HepG2 (cell line): Measurements from ENCODE around the gene OTUD6A. TPM values are rescaled to one million over a fixed set of nuclear protein-coding genes. Genes with fewer than 3 reads are reported as not detected.

Experiments
- ATAC-seq: fragments of 200-7000 bp; cut with Tn5 transposase; 3 replicates; pipeline ENCODE4 v1.9.1; 2020; ENCODE audit warnings: mild to moderate bottlenecking, moderate library complexity
- BruUV-seq: library from RNA; stranded (reverse); fragments of 400-500 nt; replicated peaks from 2 replicates; lab custom pipeline; 2021; lab: Mats Ljungman, UMichigan
- CTCF ChIA-PET: fragments of 300-600 bp; formaldehyde crosslinking; extraction: SDS; loops from one replicate; lab custom pipeline; 2021; ENCODE audit warnings: low total read pairs, inconsistent platforms, low intra/inter-chr PET ratio; lab: Yijun Ruan, JAX
- POLR2A ChIA-PET: fragments of 350-600 bp; sonication (Branson Sonifier 250); formaldehyde crosslinking; loops from one replicate; lab custom pipeline; 2020; ENCODE audit warnings: antibody characterized with exemption, inconsistent platforms; lab: Yijun Ruan, JAX
- DNase-seq: peaks from one replicate; pipeline ENCODE4 v3.0.0-alpha.2; 2015; ENCODE audit warnings: low spot score
- FAIRE-seq: peaks from 3 replicates; lab custom pipeline; 2011; peaks lifted over from hg19 to GRCh38; lab: Jason Lieb, UNC
- H2AFZ ChIP-seq: one replicate; pipeline ENCODE4 v1.6.1; 2011; ENCODE audit warnings: low read length, inconsistent platforms
- H3K27ac ChIP-seq: fragments of 300-600 bp; 3 replicates; pipeline ENCODE4 v1.8.0; 2011; ENCODE audit warnings: mixed run types, mild to moderate bottlenecking, mixed read lengths, low read length, inconsistent platforms; ENCODE audit not compliant: insufficient read depth; ENCODE audit errors: extremely low read length
- H3K27me3 ChIP-seq, 2 experiments: fragments of 200-600 bp in 1 of 2; 2 replicates in 1 of 2; 3 replicates in 1 of 2; pipeline versions ENCODE4 v1.6.0 to v1.8.0; 2011; ENCODE audit warnings: low read length in 2 of 2, mild to moderate bottlenecking in 2 of 2, moderate library complexity in 2 of 2, inconsistent platforms in 1 of 2; ENCODE audit not compliant: insufficient read depth in 2 of 2, control insufficient read depth in 1 of 2
- H3K36me3 ChIP-seq, 2 experiments: fragments of 200-600 bp in 1 of 2; replicated peaks in 1 of 2; 2 replicates in 1 of 2; 3 replicates in 1 of 2; pipeline versions ENCODE4 v1.5.1 to v1.8.0; 2011; ENCODE audit warnings: low read length in 2 of 2, inconsistent platforms in 1 of 2; ENCODE audit not compliant: insufficient read depth in 2 of 2, control insufficient read depth in 1 of 2
- H3K4me1 ChIP-seq: 2 replicates; pipeline ENCODE4 v1.5.1; 2012; ENCODE audit warnings: low read length, inconsistent platforms; ENCODE audit not compliant: insufficient read depth
- H3K4me2 ChIP-seq: 2 replicates; pipeline ENCODE4 v1.6.0; 2011; ENCODE audit warnings: low read depth, low read length, inconsistent platforms
- H3K4me3 ChIP-seq, 3 experiments: fragments of 200-600 bp in 1 of 3; sonication (generic), shearing (Covaris generic) in 1 of 3; replicated peaks in 1 of 3; 2 replicates each; pipeline ENCODE4 v1.5.1; 2011 to 2016; ENCODE audit warnings: low read length in 3 of 3, inconsistent platforms in 2 of 3, low read depth in 2 of 3, mild to moderate bottlenecking in 2 of 3, control low read depth in 1 of 3, mixed read lengths in 1 of 3; ENCODE audit not compliant: insufficient read depth in 1 of 3
- H3K79me2 ChIP-seq: one replicate; pipeline ENCODE4 v1.6.1; 2011; ENCODE audit warnings: low read length, inconsistent platforms; ENCODE audit not compliant: insufficient read depth
- H3K9ac ChIP-seq: 2 replicates; pipeline ENCODE4 v1.6.0; 2011; ENCODE audit warnings: mild to moderate bottlenecking, low read depth, low read length, inconsistent platforms; ENCODE audit not compliant: insufficient read depth
- H3K9me3 ChIP-seq: 2 replicates; pipeline ENCODE4 v1.5.1; 2012; ENCODE audit warnings: mild to moderate bottlenecking, low read length
- H4K20me1 ChIP-seq: 2 replicates; pipeline ENCODE4 v1.6.0; 2011; ENCODE audit warnings: inconsistent platforms, mild to moderate bottlenecking, low read length, moderate library complexity; ENCODE audit not compliant: insufficient read depth
- AKAP8 ChIP-seq: sonication (generic); formaldehyde crosslinking; IDR thresholded peaks from 2 replicates; pipeline ENCODE4 v1.5.1; 2020; ENCODE audit warnings: mild to moderate bottlenecking, missing genetic modification reagents
- ATF2 ChIP-seq: sonication (generic); formaldehyde crosslinking; IDR thresholded peaks from 2 replicates; pipeline ENCODE4 v1.4.0; 2020; ENCODE audit warnings: missing genetic modification reagents
- CBX5 ChIP-seq: sonication (generic); formaldehyde crosslinking; IDR thresholded peaks from 2 replicates; pipeline ENCODE4 v1.4.0; 2020; ENCODE audit warnings: missing genetic modification reagents, borderline replicate concordance
- CSRNP2 ChIP-seq: sonication (generic); formaldehyde crosslinking; conservative IDR thresholded peaks from 2 replicates; pipeline ENCODE4 v1.8.0; 2022; ENCODE audit warnings: low read depth, missing genetic modification reagents
- JUND ChIP-seq: sonication (generic); formaldehyde crosslinking; IDR thresholded peaks from 2 replicates; pipeline ENCODE4 v1.8.0; 2022; ENCODE audit warnings: mild to moderate bottlenecking, missing genetic modification reagents
- NR2F1 ChIP-seq, 2 experiments: fragments of 450-650 bp in 1 of 2; formaldehyde crosslinking in 1 of 2; IDR thresholded peaks; 2 replicates each; pipeline versions ENCODE4 v1.5.0 to v1.6.1; 2016 to 2020; ENCODE audit warnings: mild to moderate bottlenecking in 1 of 2, missing compliant biosample characterization in 1 of 2, missing genetic modification reagents in 1 of 2, moderate library complexity in 1 of 2
- PCBP1 ChIP-seq: fragments of 200-400 bp; formaldehyde crosslinking; IDR thresholded peaks from 2 replicates; pipeline ENCODE4 v1.6.1; 2017; ENCODE audit warnings: mild to moderate bottlenecking, low read depth, low read length, borderline replicate concordance
- SP2 ChIP-seq: sonication (generic); formaldehyde crosslinking; IDR thresholded peaks from 2 replicates; pipeline ENCODE4 v1.5.1; 2020; ENCODE audit warnings: mild to moderate bottlenecking, missing genetic modification reagents
- THAP11 ChIP-seq: IDR thresholded peaks from 2 replicates; pipeline ENCODE4 v1.6.1; 2016; ENCODE audit warnings: missing biosample characterization, missing genetic modification reagents
- ZBTB4 ChIP-seq: sonication (generic); formaldehyde crosslinking; IDR thresholded peaks from 2 replicates; pipeline ENCODE4 v1.4.0; 2020; ENCODE audit warnings: missing genetic modification reagents, mild to moderate bottlenecking, borderline replicate concordance
- ZMYM4 ChIP-seq: sonication (generic); formaldehyde crosslinking; IDR thresholded peaks from 2 replicates; pipeline ENCODE4 v1.8.1; 2023; ENCODE audit warnings: mild to moderate bottlenecking, missing genetic modification reagents
- ZNF12 ChIP-seq: sonication (generic); formaldehyde crosslinking; IDR thresholded peaks from 2 replicates; pipeline ENCODE4 v1.5.0; 2020; ENCODE audit warnings: missing genetic modification reagents
- ZNF672 ChIP-seq: sonication (generic); formaldehyde crosslinking; IDR thresholded peaks from 2 replicates; pipeline ENCODE4 v1.8.1; 2022; ENCODE audit warnings: missing genetic modification reagents
- ZNF841 ChIP-seq: sonication (generic); formaldehyde crosslinking; IDR thresholded peaks from 2 replicates; pipeline ENCODE4 v1.8.1; 2023; ENCODE audit warnings: missing genetic modification reagents, borderline replicate concordance
- WGBS: methylation state at CpG from one replicate; pipeline ENCODE4 v1.1.6; 2017; ENCODE audit warnings: low lambda C conversion rate; 5-methylcytosine and 5-hydroxymethylcytosine counted together
- in situ Hi-C: cut with HindIII; loops from 2 replicates; pipeline ENCODE4 v1.10.0; 2017; ENCODE audit warnings: low pct_unique_long_range_greater_than_20kb; ENCODE audit not compliant: extremely low pct_ligation_motif_present
- intact Hi-C: fragments of 100-400 bp; cut with micrococcal nuclease; formaldehyde crosslinking; loops from one replicate; pipeline ENCODE4 v1.10.0; 2022; ENCODE audit not compliant: unreplicated experiment
- polyA plus RNA-seq, 8 experiments: library from polyadenylated mRNA; depleted of rRNA in 3 of 8; stranded (reverse) in 7 of 8; unstranded in 1 of 8; fragments of >200 nt; fragmentation: Illumina TruSeq in 4 of 8; extraction: Trizol in 4 of 8; gene quantifications; 2 replicates each; pipeline versions ENCODE4 v1.2.1 to v1.2.3, GENCODE V29; 2011 to 2016; ENCODE audit warnings: low read depth in 4 of 8, missing spikeins in 1 of 8, mixed read lengths in 1 of 8; ENCODE audit not compliant: insufficient read depth in 1 of 8
- total RNA-seq, 5 experiments: library from RNA; depleted of rRNA; stranded (reverse); fragments of >200 nt; fragmentation: Illumina TruSeq; extraction: Trizol; gene quantifications; 2 replicates each; pipeline ENCODE4 v1.2.3, GENCODE V29; 2016; ENCODE audit warnings: low read depth in 1 of 5
- TF ChIP-seq, protein P1 (sequence below): sonication (generic); formaldehyde crosslinking; IDR thresholded peaks from 2 replicates; pipeline ENCODE4 v1.4.0; 2020; ENCODE audit warnings: mild to moderate bottlenecking, missing genetic modification reagents, borderline replicate concordance

The OTUD6A gene
- total and polyA plus RNA-seq, 2 of the 13 experiments (the other 11 are each of a cell fraction or from before 2014, with no cell fraction given) = not detected

- TF ChIP-seq NR2F1 (CRISPR knock-in tag; IDR thresholded peaks at IDR 0.05) (no peak), CSRNP2 (CRISPR knock-in tag) (no peak), SP2 (no peak)
Measured at GRCh38 chrX:70088751-70089150, 26.5 kb downstream of the OTUD6A start (continued).

DNA sequence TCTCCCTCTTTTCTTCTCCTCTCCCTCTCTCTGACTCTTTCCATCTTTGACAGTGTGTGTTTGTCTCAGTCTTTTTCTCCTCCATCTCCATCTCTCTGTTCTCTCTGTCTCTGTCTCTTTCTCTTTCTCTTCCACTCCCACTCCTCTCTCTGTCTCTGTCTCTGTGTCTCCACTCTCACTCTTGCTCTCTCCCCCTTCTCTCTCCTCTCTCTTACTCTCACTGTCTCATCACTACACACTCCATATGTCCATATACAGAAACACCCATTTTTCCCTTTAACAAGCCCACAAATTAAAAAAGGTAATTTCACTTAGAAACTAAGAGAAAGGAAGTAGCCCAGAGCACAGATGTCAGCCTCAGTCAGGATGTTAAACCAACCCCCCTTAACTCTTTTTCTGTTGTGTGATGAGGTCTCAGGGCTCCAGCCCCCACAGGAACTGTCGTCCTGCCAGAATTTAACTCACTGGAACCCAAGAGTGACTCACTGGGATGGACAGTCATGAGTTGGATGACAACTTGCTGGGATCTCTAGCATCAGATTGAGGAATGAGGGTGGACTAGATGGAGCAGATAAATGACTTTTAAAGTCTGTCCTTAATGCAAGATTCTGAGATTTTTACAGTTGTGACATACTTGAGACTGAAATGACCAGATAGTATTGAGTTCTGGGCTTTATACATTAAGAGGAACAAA, 27.5 kb downstream of the OTUD6A start:
- Histone ChIP-seq H3K27me3 (no peaks in the 10 kb centered on the region), H3K9me3 (no peaks in the 10 kb centered on the region), H3K4me1 (no peaks in the 10 kb centered on the region), H3K27ac (no peak overlapping the region), H3K79me2 (no peaks in the 10 kb centered on the region), H3K4me3 (no peak overlapping the region), H3K9ac (no peak overlapping the region), H3K4me2 (no peak overlapping the region), H4K20me1 (no peaks in the 10 kb centered on the region), H2AFZ (no peak overlapping the region), H3K36me3 (no peaks in the 10 kb centered on the region)
- ATAC-seq (no peak), FAIRE-seq (no peak), DNase-seq (no peak)
- intact Hi-C loops (no loop called here), in situ Hi-C loops (loop anchor here (5.0 to 10.0 kb wide), 2 partner anchors 55 to 602 kb away; no protein-coding TSS in a partner anchor)
- no CpG with 5 or more reads among the region's 1 CpG for WGBS
- no TSS peak for BruUV-seq
- CTCF ChIA-PET = no interaction called here
- POLR2A ChIA-PET = no interaction called here
- TF ChIP-seq, protein P1, sequence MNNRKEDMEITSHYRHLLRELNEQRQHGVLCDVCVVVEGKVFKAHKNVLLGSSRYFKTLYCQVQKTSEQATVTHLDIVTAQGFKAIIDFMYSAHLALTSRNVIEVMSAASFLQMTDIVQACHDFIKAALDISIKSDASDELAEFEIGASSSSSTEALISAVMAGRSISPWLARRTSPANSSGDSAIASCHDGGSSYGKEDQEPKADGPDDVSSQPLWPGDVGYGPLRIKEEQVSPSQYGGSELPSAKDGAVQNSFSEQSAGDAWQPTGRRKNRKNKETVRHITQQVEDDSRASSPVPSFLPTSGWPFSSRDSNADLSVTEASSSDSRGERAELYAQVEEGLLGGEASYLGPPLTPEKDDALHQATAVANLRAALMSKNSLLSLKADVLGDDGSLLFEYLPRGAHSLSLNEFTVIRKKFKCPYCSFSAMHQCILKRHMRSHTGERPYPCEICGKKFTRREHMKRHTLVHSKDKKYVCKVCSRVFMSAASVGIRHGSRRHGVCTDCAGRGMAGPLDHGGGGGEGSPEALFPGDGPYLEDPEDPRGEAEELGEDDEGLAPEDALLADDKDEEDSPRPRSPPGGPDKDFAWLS (CRISPR knock-in tag) = no peak
- no peak for TF ChIP-seq ZNF672 (CRISPR knock-in tag)
- no peak for TF ChIP-seq ZMYM4 (CRISPR knock-in tag)
- TF ChIP-seq THAP11 (CRISPR knock-in tag) = no peak
- TF ChIP-seq ZNF12 (CRISPR knock-in tag) = no peak
- no peak for TF ChIP-seq PCBP1
- TF ChIP-seq ATF2 (CRISPR knock-in tag) = no peak
- no peak for TF ChIP-seq NR2F1 (CRISPR knock-in tag; IDR thresholded peaks at IDR 0.05)
- TF ChIP-seq ZNF841 (CRISPR knock-in tag) = no peak
- TF ChIP-seq ZBTB4 = no peak
- no peak for TF ChIP-seq JUND (CRISPR knock-in tag)
- TF ChIP-seq AKAP8 (CRISPR knock-in tag) = no peak
- TF ChIP-seq CBX5 (CRISPR knock-in tag) = no peak
